B cell (primary cell): ENCODE results near the gene PLXDC1. TPM values are rescaled to one million over a fixed set of nuclear protein-coding genes. Genes with fewer than 3 reads are reported as not detected.

ENCODE experiments used
- ATAC-seq: fragments of 200-7000 bp; cut with Tn5 transposase; one replicate; pipeline ENCODE4 v1.10.0; 2021; ENCODE audit warnings: low read depth, mild to moderate bottlenecking, moderate number of reproducible peaks, moderate library complexity
- CTCF ChIA-PET: fragments of 350-600 bp; sonication (Branson Sonifier 250); formaldehyde crosslinking; loops from one replicate; lab custom pipeline; 2021; ENCODE audit warnings: antibody characterized with exemption, inconsistent platforms; lab: Charles Lee
- POLR2A ChIA-PET: fragments of 350-600 bp; sonication (Branson Sonifier 250); formaldehyde crosslinking; loops from one replicate; lab custom pipeline; 2021; ENCODE audit warnings: antibody characterized with exemption; lab: Charles Lee
- DNase-seq: peaks from one replicate; pipeline ENCODE4 v3.0.0; 2013
- H2AFZ ChIP-seq: 2 replicates; pipeline ENCODE4 v1.6.1; 2012; ENCODE audit warnings: mild to moderate bottlenecking, low read depth, low read length; ENCODE audit not compliant: insufficient read depth, poor library complexity, severe bottlenecking
- H3K27ac ChIP-seq, 2 donors: 1 replicate in 1 of 2; 2 replicates in 1 of 2; pipeline ENCODE4 v1.5.1; 2012 to 2013; ENCODE audit warnings: low read length in 2 of 2, mild to moderate bottlenecking in 2 of 2, moderate library complexity in 1 of 2
- H3K27me3 ChIP-seq, 4 experiments: fragments of 200-600 bp in 1 of 4; sonication (generic) in 1 of 4; replicated peaks in 1 of 4; 1 replicate in 2 of 4; 2 replicates in 2 of 4; pipeline versions ENCODE4 v1.6.1 to v1.7.0; 2013 to 2016; ENCODE audit warnings: low read length in 3 of 4, mild to moderate bottlenecking in 2 of 4, mixed read lengths in 1 of 4, moderate library complexity in 1 of 4; ENCODE audit not compliant: insufficient read depth in 4 of 4, control insufficient read depth in 3 of 4; ENCODE audit errors: control extremely low read depth in 1 of 4
- H3K36me3 ChIP-seq, 2 experiments: replicated peaks in 1 of 2; 1 replicate in 1 of 2; 2 replicates in 1 of 2; pipeline versions ENCODE4 v1.6.1 to v1.7.1; 2013; ENCODE audit warnings: low read length in 1 of 2; ENCODE audit not compliant: insufficient read depth in 2 of 2, control insufficient read depth in 1 of 2; ENCODE audit errors: control extremely low read depth in 1 of 2, extremely low read depth in 1 of 2
- H3K4me1 ChIP-seq, 2 donors: fragments of 200-600 bp in 1 of 2; sonication (generic) in 1 of 2; 1 replicate in 1 of 2; 2 replicates in 1 of 2; pipeline versions ENCODE4 v1.5.1 to v1.6.1; 2013 to 2017; ENCODE audit warnings: low read length in 2 of 2; ENCODE audit not compliant: control insufficient read depth in 2 of 2, insufficient read depth in 2 of 2
- H3K4me2 ChIP-seq: replicated peaks from 2 replicates; pipeline ENCODE3; 2012; ENCODE audit warnings: mild to moderate bottlenecking, low read depth, low read length; ENCODE audit not compliant: poor library complexity, severe bottlenecking
- H3K4me3 ChIP-seq, 5 experiments: fragments of 200-600 bp in 1 of 5; sonication (generic) in 1 of 5; 1 replicate in 3 of 5; 2 replicates in 2 of 5; pipeline versions ENCODE4 v1.5.1 to v1.7.0; 2011 to 2016; ENCODE audit warnings: low read length in 4 of 5, mild to moderate bottlenecking in 4 of 5, low read depth in 2 of 5, control low read depth in 1 of 5, moderate library complexity in 1 of 5; ENCODE audit not compliant: insufficient read depth in 1 of 5; ENCODE audit errors: control extremely low read depth in 1 of 5, extremely low read depth in 1 of 5
- H3K79me2 ChIP-seq: fragments of 200-600 bp; sonication (generic); one replicate; pipeline ENCODE4 v1.6.0; 2016; ENCODE audit warnings: low read length; ENCODE audit not compliant: control insufficient read depth, insufficient read depth
- H3K9ac ChIP-seq: fragments of 200-600 bp; sonication (generic); 2 replicates; pipeline ENCODE4 v1.6.1; 2017; ENCODE audit warnings: mild to moderate bottlenecking, low read length, moderate library complexity
- H3K9me3 ChIP-seq, 3 donors: one replicate each; pipeline versions ENCODE4 v1.6.1 to v1.7.1; 2013; ENCODE audit warnings: low read length in 2 of 3; ENCODE audit not compliant: control insufficient read depth in 2 of 3, insufficient read depth in 1 of 3; ENCODE audit errors: control extremely low read depth in 1 of 3
- H4K20me1 ChIP-seq: 2 replicates; pipeline ENCODE4 v1.6.0; 2012; ENCODE audit warnings: mild to moderate bottlenecking, low read length; ENCODE audit not compliant: insufficient read depth, control insufficient read depth, poor library complexity, severe bottlenecking
- H3K27ac Mint-ChIP-seq: one replicate; pipeline ENCODE4 v1.8.0; 2021; ENCODE audit warnings: mixed read lengths
- H3K27me3 Mint-ChIP-seq: one replicate; pipeline ENCODE4 v1.8.0; 2021; ENCODE audit warnings: mixed read lengths
- H3K4me1 Mint-ChIP-seq: one replicate; pipeline ENCODE4 v1.8.0; 2021; ENCODE audit warnings: mixed read lengths
- H3K4me3 Mint-ChIP-seq: one replicate; pipeline ENCODE4 v1.8.0; 2021; ENCODE audit warnings: mixed read lengths
- H3K9me3 Mint-ChIP-seq: one replicate; pipeline ENCODE4 v1.8.0; 2022; ENCODE audit warnings: mixed read lengths; ENCODE audit not compliant: insufficient read depth
- EZH2 ChIP-seq: IDR thresholded peaks from 2 replicates; pipeline ENCODE4 v1.6.1; 2012; ENCODE audit warnings: borderline replicate concordance, low read depth, mild to moderate bottlenecking, moderate library complexity, low read length; ENCODE audit not compliant: insufficient read depth, poor library complexity, severe bottlenecking
- WGBS: methylation state at CpG from one replicate; pipeline ENCODE4 v1.1.5; 2013; ENCODE audit warnings: missing lambda C conversion rate; ENCODE audit not compliant: insufficient coverage; 5-methylcytosine and 5-hydroxymethylcytosine counted together
- intact Hi-C: fragments of 100-400 bp; cut with micrococcal nuclease; formaldehyde crosslinking; loops from one replicate; pipeline ENCODE4 v1.10.0; 2022
- polyA plus RNA-seq: library from polyadenylated mRNA; depleted of rRNA; stranded (reverse); fragments of >200 nt; gene quantifications from 2 replicates; pipeline ENCODE4 v1.2.3, GENCODE V29; 2012
- total RNA-seq, 2 donors: library from RNA; stranded (reverse); fragments of 120-200 nt in 1 of 2; gene quantifications; 1 replicate in 1 of 2; 2 replicates in 1 of 2; pipeline versions ENCODE4 v1.2.3 to v1.2.4, GENCODE V29; 2013 to 2022
- TF ChIP-seq, protein P1 (sequence below): fragments of 200-600 bp; IDR thresholded peaks from one replicate; pipeline ENCODE4 v1.8.0; 2022; ENCODE audit warnings: antibody characterized with exemption, mild to moderate bottlenecking

Gene PLXDC1
- total and polyA plus RNA-seq, 2 donors (not counting 1 experiment from before 2014, with no cell fraction given), result 0.69 TPM; not detected in 1

DNA sequence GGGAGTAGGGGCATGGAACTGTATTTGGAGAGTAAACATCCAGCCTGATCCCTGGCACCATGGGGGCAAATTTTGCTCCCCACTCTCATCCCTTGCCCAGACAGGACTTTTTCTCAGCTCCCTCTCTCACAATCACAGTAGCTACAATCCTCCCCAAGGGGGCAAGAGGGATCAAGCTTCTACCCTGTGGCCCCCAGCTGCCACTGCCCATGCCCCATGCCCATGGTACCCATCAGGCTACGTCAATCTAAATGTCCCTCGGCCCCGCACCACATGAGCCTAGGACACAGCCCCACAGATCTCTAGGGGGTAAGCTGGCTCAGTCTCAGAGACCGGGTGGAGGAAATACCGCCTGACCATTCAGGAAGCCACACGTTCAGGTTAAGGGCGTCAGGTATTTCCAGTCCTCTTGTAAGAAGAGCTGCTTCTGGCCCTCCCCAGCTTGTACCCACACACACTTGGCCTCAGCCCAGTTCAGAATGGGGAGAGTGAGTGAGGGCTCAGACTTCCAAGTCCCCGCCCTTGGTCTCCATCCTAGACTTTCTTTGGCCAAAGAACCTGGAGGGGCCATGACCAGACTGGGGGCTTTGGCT, 44.2 kb upstream of the PLXDC1 start:
- Histone ChIP-seq H4K20me1 (peaks cover 7% of the 10 kb centered on the region), H3K4me3 (no peak overlapping the region), H3K9me3 (no peaks in the 10 kb centered on the region), H3K27ac (no peak overlapping the region), H3K9ac (no peak overlapping the region), H3K36me3 (no peaks in the 10 kb centered on the region), H3K27me3 (no peaks in the 10 kb centered on the region), H3K79me2 (peaks cover 8% of the 10 kb centered on the region), H3K4me1 (peaks cover 25 to 41% of the 10 kb centered on the region in 2 donors), H3K4me2 (peak overlapping the region; percentile 98), H2AFZ (peak overlapping the region; percentile 22)
- Mint-ChIP-seq H3K27me3 (no peaks in the 10 kb centered on the region), H3K9me3 (no peaks in the 10 kb centered on the region), H3K4me3 (peak overlapping the region; percentile 80), H3K4me1 (peaks cover 34% of the 10 kb centered on the region), H3K27ac (peak overlapping the region; percentile 15)
- intact Hi-C loops, result loop anchor here (5.0 kb wide), 1 partner anchor 43 kb away; the partner anchor contains the start of gene PLXDC1
- ChIA-PET POLR2A (interaction anchor here (0.6 to 1.1 kb wide), 2 partner anchors 11 to 736 kb away, joined by 3 to 6 read pairs; no protein-coding TSS in a partner anchor), CTCF (interaction anchor here (0.6 to 3.4 kb wide), 4 partner anchors 11 to 131 kb away, joined by 3 to 12 read pairs (median 9); no protein-coding TSS in a partner anchor)
- no peak for ATAC-seq
- TF ChIP-seq, protein P1, sequence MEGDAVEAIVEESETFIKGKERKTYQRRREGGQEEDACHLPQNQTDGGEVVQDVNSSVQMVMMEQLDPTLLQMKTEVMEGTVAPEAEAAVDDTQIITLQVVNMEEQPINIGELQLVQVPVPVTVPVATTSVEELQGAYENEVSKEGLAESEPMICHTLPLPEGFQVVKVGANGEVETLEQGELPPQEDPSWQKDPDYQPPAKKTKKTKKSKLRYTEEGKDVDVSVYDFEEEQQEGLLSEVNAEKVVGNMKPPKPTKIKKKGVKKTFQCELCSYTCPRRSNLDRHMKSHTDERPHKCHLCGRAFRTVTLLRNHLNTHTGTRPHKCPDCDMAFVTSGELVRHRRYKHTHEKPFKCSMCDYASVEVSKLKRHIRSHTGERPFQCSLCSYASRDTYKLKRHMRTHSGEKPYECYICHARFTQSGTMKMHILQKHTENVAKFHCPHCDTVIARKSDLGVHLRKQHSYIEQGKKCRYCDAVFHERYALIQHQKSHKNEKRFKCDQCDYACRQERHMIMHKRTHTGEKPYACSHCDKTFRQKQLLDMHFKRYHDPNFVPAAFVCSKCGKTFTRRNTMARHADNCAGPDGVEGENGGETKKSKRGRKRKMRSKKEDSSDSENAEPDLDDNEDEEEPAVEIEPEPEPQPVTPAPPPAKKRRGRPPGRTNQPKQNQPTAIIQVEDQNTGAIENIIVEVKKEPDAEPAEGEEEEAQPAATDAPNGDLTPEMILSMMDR, result no peak
- no peak for TF ChIP-seq EZH2
- DNase-seq, result peak; percentile 46
- WGBS, result 10% methylated on average over 7 of the region's 8 CpGs

DNA sequence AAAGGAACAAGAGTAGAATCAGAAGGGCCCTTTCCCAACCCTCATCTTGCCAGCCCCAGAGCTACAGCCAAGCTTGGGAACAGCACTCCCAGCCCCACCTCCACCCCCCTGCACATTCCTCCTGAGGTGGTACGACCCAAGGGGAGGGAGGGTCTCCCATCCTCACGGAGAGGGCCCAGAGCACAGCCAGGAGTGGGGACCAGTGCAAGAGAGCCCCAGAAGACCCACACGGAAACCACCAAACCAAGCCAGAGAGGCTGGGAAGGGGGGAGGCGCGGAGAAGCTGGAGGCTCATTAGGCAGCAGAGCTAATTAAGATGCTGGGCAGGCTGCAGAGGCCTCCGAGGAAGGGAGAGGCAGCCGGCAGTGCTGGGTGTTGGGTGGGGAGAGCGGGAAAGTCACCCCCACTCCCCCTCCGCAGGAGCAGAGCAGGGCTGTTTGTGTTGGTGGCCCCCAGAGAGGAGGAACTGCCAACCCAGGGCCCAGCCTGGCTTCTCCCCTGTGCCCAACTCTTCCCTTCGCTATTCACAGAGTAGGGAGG, 43.6 kb upstream of the PLXDC1 start:
- TF ChIP-seq, protein P1, result no peak
- no peak for TF ChIP-seq EZH2

More for the DNA sequence above, 43.6 kb upstream of the PLXDC1 start:
- intact Hi-C loops, result loop anchor here (5.0 kb wide), 1 partner anchor 43 kb away; the partner anchor contains the start of gene PLXDC1
- Mint-ChIP-seq H3K27me3 (no peaks in the 10 kb centered on the region), H3K4me1 (peaks cover 31% of the 10 kb centered on the region), H3K9me3 (no peaks in the 10 kb centered on the region), H3K4me3 (peak overlapping the region; percentile 80), H3K27ac (peak overlapping the region; percentile 32)
- no peak for ATAC-seq
- peaks cover 2% of the 10 kb centered on the region for H3K79me2 ChIP-seq
- no peak overlapping the region for H3K4me3 ChIP-seq
- DNase-seq, result no peak
- peaks cover 25 to 40% of the 10 kb centered on the region in 2 donors for H3K4me1 ChIP-seq
- ChIA-PET CTCF (interaction anchor here (0.6 to 3.4 kb wide), 4 partner anchors 12 to 132 kb away, joined by 3 to 12 read pairs (median 8); no protein-coding TSS in a partner anchor), POLR2A (interaction anchor here (1.1 kb wide), 1 partner anchor 11 kb away, joined by 3 read pairs; no protein-coding TSS in a partner anchor)
- no peak overlapping the region for H3K9ac ChIP-seq
- H4K20me1 ChIP-seq, result peaks cover 7% of the 10 kb centered on the region
- WGBS, result 100% methylated on average over 3 of the region's 10 CpGs
- no peaks in the 10 kb centered on the region for H3K9me3 ChIP-seq
- H2AFZ ChIP-seq, result no peak overlapping the region
- no peak overlapping the region for H3K4me2 ChIP-seq
- H3K27ac ChIP-seq, result no peak overlapping the region
- no peaks in the 10 kb centered on the region for H3K36me3 ChIP-seq
- H3K27me3 ChIP-seq, result no peaks in the 10 kb centered on the region
